Kidney (tissue), 14 donors: ENCODE measurements around the gene ITGA3. TPM values are rescaled to one million over a fixed set of nuclear protein-coding genes. Genes with fewer than 3 reads are reported as not detected.

Experiments used
- DNase-seq, 5 donors: peaks; one replicate each; pipeline ENCODE4 v3.0.0-alpha.2; 2013 to 2020
- FAIRE-seq: peaks from 2 replicates; lab custom pipeline; 2012; peaks lifted over from hg19 to GRCh38; lab: Jason Lieb, UNC
- H3K27ac ChIP-seq, 2 donors: one replicate each; pipeline ENCODE4 v1.7.0; 2013; ENCODE audit warnings: low read depth in 2 of 2, low read length in 2 of 2, inconsistent platforms in 1 of 2
- H3K27me3 ChIP-seq: one replicate; pipeline ENCODE4 v1.7.1; 2013; ENCODE audit warnings: low read length, inconsistent platforms; ENCODE audit not compliant: control insufficient read depth, insufficient read depth
- H3K36me3 ChIP-seq, 3 donors: one replicate each; pipeline versions ENCODE4 v1.7.0 to v1.7.1; 2013; ENCODE audit warnings: low read length in 3 of 3, control low read depth in 1 of 3, inconsistent platforms in 1 of 3; ENCODE audit not compliant: insufficient read depth in 3 of 3, control insufficient read depth in 2 of 3
- H3K4me1 ChIP-seq, 3 donors: one replicate each; pipeline versions ENCODE4 v1.7.0 to v1.7.1; 2013; ENCODE audit warnings: low read length in 3 of 3, inconsistent platforms in 1 of 3, low read depth in 1 of 3; ENCODE audit not compliant: control insufficient read depth in 2 of 3, insufficient read depth in 2 of 3
- H3K4me3 ChIP-seq, 3 donors: one replicate each; pipeline versions ENCODE4 v1.7.0 to v1.8.1; 2013; ENCODE audit warnings: low read length in 3 of 3, control low read depth in 1 of 3, inconsistent platforms in 1 of 3
- H3K9ac ChIP-seq, 3 donors: one replicate each; pipeline versions ENCODE4 v1.7.0 to v1.7.1; 2013; ENCODE audit warnings: low read length in 3 of 3, control low read depth in 1 of 3, inconsistent platforms in 1 of 3
- H3K9me3 ChIP-seq, 3 donors: one replicate each; pipeline versions ENCODE4 v1.7.0 to v1.7.1; 2013; ENCODE audit warnings: low read length in 3 of 3, control low read depth in 1 of 3, inconsistent platforms in 1 of 3; ENCODE audit not compliant: control insufficient read depth in 2 of 3, insufficient read depth in 1 of 3
- CTCF ChIP-seq: IDR thresholded peaks from 3 replicates; pipeline ENCODE4 v1.5.1; 2012; ENCODE audit warnings: mild to moderate bottlenecking, moderate library complexity, borderline replicate concordance; ENCODE audit not compliant: insufficient read depth; ENCODE audit errors: extremely low read depth
- intact Hi-C: fragments of 100-400 bp; cut with DNase I; formaldehyde crosslinking; loops from one replicate; pipeline ENCODE4 v1.11.1; 2022
- polyA plus RNA-seq: library from polyadenylated mRNA; stranded (reverse); fragments of 350-450 nt; fragmentation: Illumina TruSeq; extraction: RNeasy Lipid Tissue Mini Kit (QIAGEN cat#74804); gene quantifications from one replicate; pipeline ENCODE4 v1.2.3, GENCODE V29; 2014; ENCODE audit warnings: low read depth, low replicate concordance; ENCODE audit not compliant: insufficient read depth
- total RNA-seq: library from RNA; stranded (reverse); fragmentation: NEBNext Ultra II Directional; extraction: Animal tissue kit (Norgen Biotek cat#: 25700); gene quantifications from one replicate; pipeline ENCODE4 v1.2.1, GENCODE V29; 2021
- donor health status: control.
- donor health status: control.
- donor health status: control.
- donor health status: control.
- donor health status: control.
- donor health status: DM: yes; HTN: yes; CAD: no.
- donor health status: Normal renal cell carcinoma (clear cell type).

ITGA3 gene
- total and polyA plus RNA-seq, 2 donors from 2014 or later: 117 to 367 TPM

DNA sequence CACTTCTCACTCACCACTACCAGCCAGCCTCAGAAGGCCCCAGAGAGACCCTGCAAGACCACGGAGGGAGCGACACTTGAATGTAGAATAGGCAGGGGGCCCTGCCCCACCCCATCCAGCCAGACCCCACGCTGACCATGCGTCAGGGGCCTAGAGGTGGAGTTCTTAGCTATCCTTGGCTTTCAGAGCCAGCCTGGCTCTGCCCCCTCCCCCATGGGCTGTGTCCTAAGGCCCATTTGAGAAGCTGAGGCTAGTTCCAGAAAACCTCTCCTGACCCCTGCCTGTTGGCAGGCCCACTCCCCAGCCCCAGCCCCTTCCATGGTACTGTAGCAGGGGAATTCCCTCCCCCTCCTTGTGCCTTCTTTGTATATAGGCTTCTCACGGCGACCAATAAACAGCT is 34.2 kb downstream of the ITGA3 start:
- Histone ChIP-seq H3K27ac (no peak overlapping the region), H3K9ac (no peak overlapping the region), H3K4me1 (peaks cover 0 to 3% (median 0%) of the 10 kb centered on the region in 3 donors), H3K36me3 (peaks cover 0 to 12% (median 3%) of the 10 kb centered on the region in 3 donors), H3K9me3 (no peaks in the 10 kb centered on the region), H3K27me3 (no peaks in the 10 kb centered on the region), H3K4me3 (no peak overlapping the region)
- FAIRE-seq (no peak), DNase-seq (no peak)
- intact Hi-C loops: loop anchor here (10.0 kb wide), 1 partner anchor 205 kb away; no protein-coding TSS in a partner anchor
- TF ChIP-seq CTCF: no peak

DNA sequence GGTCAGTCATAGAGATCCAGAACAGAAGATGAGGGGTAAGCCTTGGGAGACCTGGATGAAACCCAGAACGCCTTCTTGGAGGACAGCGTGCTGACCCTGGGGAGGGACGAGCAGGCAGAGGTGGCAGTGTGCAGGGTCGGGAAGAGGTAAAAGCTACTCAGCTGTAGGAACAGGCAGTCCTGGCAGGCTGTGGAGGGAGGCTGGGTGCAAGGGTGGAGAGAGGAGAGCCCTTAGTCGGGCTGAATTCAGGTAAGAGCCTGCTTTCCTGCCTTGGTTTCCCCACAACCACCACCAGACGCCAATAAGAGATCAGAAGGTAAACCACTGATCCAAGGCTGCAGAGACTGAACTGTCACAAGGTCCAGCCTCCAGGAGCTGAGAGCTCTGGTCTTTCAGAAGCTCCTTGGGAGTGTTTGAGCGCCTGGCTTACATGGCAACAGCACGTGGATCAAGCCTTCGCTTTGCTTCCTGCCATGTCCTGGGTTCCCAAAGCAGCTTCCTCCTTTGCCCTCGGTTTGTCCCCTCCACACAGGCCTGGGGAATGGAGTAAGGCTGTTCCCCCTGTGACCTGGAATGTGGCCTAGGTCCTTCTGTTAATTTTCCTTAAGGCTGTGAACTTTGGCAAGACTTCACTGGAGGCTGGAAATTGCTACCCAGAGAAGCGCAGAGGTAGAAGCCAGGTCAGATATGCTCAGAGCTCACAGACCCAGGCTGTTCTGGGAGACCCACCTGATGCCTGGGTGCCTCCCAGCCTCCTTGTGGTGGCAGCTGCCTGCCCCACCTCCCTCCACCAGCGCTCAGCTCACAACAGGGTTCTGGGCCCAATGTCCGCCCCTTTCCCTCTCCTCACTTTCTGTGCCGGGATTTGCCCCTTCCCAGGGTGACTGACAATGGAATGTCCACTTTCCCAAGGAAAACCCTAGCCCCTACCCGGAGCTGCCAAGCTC is 35.3 kb downstream of the ITGA3 start:
- TF ChIP-seq CTCF: no peak
- Histone ChIP-seq H3K4me1 (peaks cover 0 to 9% (median 2%) of the 10 kb centered on the region in 3 donors), H3K9me3 (no peaks in the 10 kb centered on the region), H3K27me3 (no peaks in the 10 kb centered on the region), H3K27ac (no peak overlapping the region), H3K4me3 (no peak overlapping the region), H3K36me3 (peaks cover 0 to 12% (median 3%) of the 10 kb centered on the region in 3 donors), H3K9ac (no peak overlapping the region)
- DNase-seq (no peak), FAIRE-seq (no peak)
- intact Hi-C loops: loop anchor here (10.0 kb wide), 1 partner anchor 204 kb away; no protein-coding TSS in a partner anchor

DNA sequence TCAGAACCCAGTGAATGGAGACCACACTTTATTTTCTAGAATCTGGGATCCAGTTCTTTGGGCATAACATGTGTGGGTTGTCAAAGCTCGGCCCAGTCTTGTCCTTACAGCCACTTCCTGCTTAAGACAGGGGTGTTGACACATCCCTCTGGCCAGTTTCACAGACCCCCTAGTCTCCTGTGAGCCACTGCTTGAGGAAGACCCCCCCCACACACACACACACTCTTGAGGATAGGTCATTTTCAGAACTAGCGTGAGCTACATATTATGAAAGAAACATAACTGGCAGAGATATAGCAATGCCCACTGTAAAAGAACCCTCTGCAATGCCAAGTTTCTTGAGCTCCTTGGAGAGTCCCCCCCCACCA is 36.0 kb downstream of the ITGA3 start:
- FAIRE-seq (no peak), DNase-seq (no peak)
- H3K36me3 ChIP-seq: peaks cover 0 to 12% (median 3%) of the 10 kb centered on the region in 3 donors
- H3K4me1 ChIP-seq: peaks cover 0 to 14% (median 8%) of the 10 kb centered on the region in 3 donors
- H3K9me3 ChIP-seq: no peaks in the 10 kb centered on the region
- H3K9ac ChIP-seq: no peak overlapping the region
- no peak overlapping the region for H3K4me3 ChIP-seq
- no peak for TF ChIP-seq CTCF
- no peak overlapping the region for H3K27ac ChIP-seq
- H3K27me3 ChIP-seq: no peaks in the 10 kb centered on the region
- intact Hi-C loops: loop anchor here (10.0 kb wide), 1 partner anchor 203 kb away; no protein-coding TSS in a partner anchor
